Lower leg skin (tissue), 3 donors: ENCODE results near the gene SLC38A10.

Experiments used
- CTCF ChIP-seq, 3 donors: fragments of 450-650 bp; IDR thresholded peaks; one replicate each; pipeline ENCODE4 v1.5.1; 2016; ENCODE audit warnings: antibody characterized with exemption in 3 of 3, mild to moderate bottlenecking in 3 of 3, moderate library complexity in 2 of 3
- POLR2A ChIP-seq, 2 donors: fragments of 450-650 bp; IDR thresholded peaks; one replicate each; pipeline ENCODE4 v1.6.1; 2016 to 2017; ENCODE audit warnings: antibody characterized with exemption in 2 of 2, mild to moderate bottlenecking in 1 of 2, moderate library complexity in 1 of 2

- no peak for TF ChIP-seq CTCF (IDR thresholded peaks at IDR 0.05)
- no peak for TF ChIP-seq POLR2A (IDR thresholded peaks at IDR 0.05)
Observed at GRCh38 chr17:81306491-81306890, 11.4 kb upstream of the SLC38A10 start.
